Stomach (tissue), 19 donors: Measurements from ENCODE around the gene ACP5. TPM values are rescaled to one million over a fixed set of nuclear protein-coding genes. Genes with fewer than 3 reads are reported as not detected.
A peak's percentile ranks its signal among the peaks of the same experiment; 100 is the strongest.
"Not testable (repeated sequence)": the region's sequence is repeated elsewhere in the genome, so short reads cannot be mapped to it uniquely, and the experiment has no call there.

Experiments
- DNase-seq, 2 donors: peaks; one replicate each; pipeline versions ENCODE4 v3.0.0 to v3.0.0-alpha.2; 2013 to 2019
- H3K27ac ChIP-seq, 5 donors: fragments of 200-600 bp in 4 of 5; sonication (generic) in 4 of 5; one replicate each; pipeline ENCODE4 v1.5.1; 2013 to 2019; ENCODE audit warnings: mild to moderate bottlenecking in 1 of 5, moderate library complexity in 1 of 5
- H3K27me3 ChIP-seq, 3 donors: fragments of 200-600 bp; sonication (generic); one replicate each; pipeline ENCODE4 v1.5.1; 2017 to 2019; ENCODE audit warnings: mixed run types in 1 of 3
- H3K36me3 ChIP-seq, 4 donors: fragments of 200-600 bp; sonication (generic); 1 replicate in 3 of 4; 2 replicates in 1 of 4; pipeline ENCODE4 v1.5.1; 2016 to 2019
- H3K4me1 ChIP-seq, 4 donors: fragments of 200-600 bp; sonication (generic); one replicate each; pipeline ENCODE4 v1.5.1; 2016 to 2019
- H3K4me3 ChIP-seq, 4 donors: fragments of 200-600 bp; sonication (generic) in 3 of 4; one replicate each; pipeline ENCODE4 v1.5.1; 2016 to 2019; ENCODE audit warnings: mild to moderate bottlenecking in 1 of 4
- H3K9me3 ChIP-seq, 4 donors: fragments of 200-600 bp; sonication (generic); one replicate each; pipeline ENCODE4 v1.5.1; 2016 to 2019
- EP300 ChIP-seq: sonication (generic); formaldehyde crosslinking; IDR thresholded peaks from one replicate; pipeline ENCODE4 v1.6.1; 2017; ENCODE audit warnings: antibody characterized with exemption
- POLR2A ChIP-seq, 4 donors: fragments of 450-650 bp; IDR thresholded peaks; one replicate each; pipeline ENCODE4 v1.6.1; 2016; ENCODE audit warnings: antibody characterized with exemption in 4 of 4, control low read depth in 2 of 4, mild to moderate bottlenecking in 1 of 4, moderate library complexity in 1 of 4
- POLR2AphosphoS5 ChIP-seq, 3 donors: sonication (generic); formaldehyde crosslinking; IDR thresholded peaks; one replicate each; pipeline ENCODE4 v1.6.1; 2016; ENCODE audit warnings: antibody characterized with exemption in 3 of 3
- WGBS, 5 donors: extraction: QIAGEN DNeasy Blood & Tissue Kit in 3 of 5; methylation state at CpG; one replicate each; pipeline versions ENCODE4 v1.1.5 to v1.1.7; 2013 to 2018; 5-methylcytosine and 5-hydroxymethylcytosine counted together
- intact Hi-C: fragments of 100-400 bp; cut with DNase I; formaldehyde crosslinking; loops from one replicate; pipeline ENCODE4 v1.15.1; 2023; ENCODE audit warnings: low total_unique reads
- long read RNA-seq, 10 donors: transcript quantifications; one replicate each; lab custom pipeline, GENCODE V29; 2026
- polyA plus RNA-seq, 3 donors: library from polyadenylated mRNA; stranded (reverse); fragments of 200-250 nt; gene quantifications; one replicate each; pipeline ENCODE4 v1.2.3, GENCODE V29; 2013
- total RNA-seq, 5 donors: library from RNA; depleted of rRNA; stranded (reverse); fragments of >200 nt; gene quantifications; one replicate each; pipeline versions ENCODE4 v1.1.0 to v1.2.3, GENCODE V29; 2014 to 2016
- TF ChIP-seq, protein P1 (sequence below), 7 experiments: fragments of 450-650 bp in 4 of 7; fragments of 200-600 bp in 3 of 7; sonication (generic) in 3 of 7; IDR thresholded peaks; one replicate each; pipeline ENCODE4 v1.5.1; 2016 to 2019; ENCODE audit warnings: antibody characterized with exemption in 7 of 7, control low read depth in 2 of 7, mild to moderate bottlenecking in 1 of 7
- donor health status: healthy with polysubstance abuse.
- donor health status: Bipolar disorder and iron deficiency.
- donor health status: healthy.

Gene ACP5
- 10 to 100 TPM in 2 of 5 donors, 1 to 10 TPM in 2, not detected in 1; 6.1 to 47.5 (median 25.3) TPM for total RNA-seq
- polyA plus RNA-seq = 10 to 100 TPM; 48.9 to 67.9 (median 67.4) TPM
- long read RNA-seq, donor 1 = 0 reads
- long read RNA-seq, donor 2, partial matches to known transcripts = 0 of 4 reads
- long read RNA-seq, donor 2, other reads (novel, unspliced or antisense) = 0 of 4 reads
- long read RNA-seq, donor 3, partial matches to known transcripts = 0 of 1 reads
- long read RNA-seq, donor 3, other reads (novel, unspliced or antisense) = 0 of 1 reads
- long read RNA-seq, donor 4 = 0 reads
- long read RNA-seq, donor 5 = 0 reads
- long read RNA-seq, donor 6, partial matches to known transcripts = 0 of 21 reads
- long read RNA-seq, donor 6, other reads (novel, unspliced or antisense) = 16 of 21 reads
- long read RNA-seq, donor 7, partial matches to known transcripts = 0 of 4 reads
- long read RNA-seq, donor 7, other reads (novel, unspliced or antisense) = 0 of 4 reads
- long read RNA-seq, donor 8 = 0 reads
- long read RNA-seq, donor 9 = 0 reads
- long read RNA-seq, donor 10, partial matches to known transcripts = 0 of 3 reads
- long read RNA-seq, donor 10, other reads (novel, unspliced or antisense) = 0 of 3 reads

DNA sequence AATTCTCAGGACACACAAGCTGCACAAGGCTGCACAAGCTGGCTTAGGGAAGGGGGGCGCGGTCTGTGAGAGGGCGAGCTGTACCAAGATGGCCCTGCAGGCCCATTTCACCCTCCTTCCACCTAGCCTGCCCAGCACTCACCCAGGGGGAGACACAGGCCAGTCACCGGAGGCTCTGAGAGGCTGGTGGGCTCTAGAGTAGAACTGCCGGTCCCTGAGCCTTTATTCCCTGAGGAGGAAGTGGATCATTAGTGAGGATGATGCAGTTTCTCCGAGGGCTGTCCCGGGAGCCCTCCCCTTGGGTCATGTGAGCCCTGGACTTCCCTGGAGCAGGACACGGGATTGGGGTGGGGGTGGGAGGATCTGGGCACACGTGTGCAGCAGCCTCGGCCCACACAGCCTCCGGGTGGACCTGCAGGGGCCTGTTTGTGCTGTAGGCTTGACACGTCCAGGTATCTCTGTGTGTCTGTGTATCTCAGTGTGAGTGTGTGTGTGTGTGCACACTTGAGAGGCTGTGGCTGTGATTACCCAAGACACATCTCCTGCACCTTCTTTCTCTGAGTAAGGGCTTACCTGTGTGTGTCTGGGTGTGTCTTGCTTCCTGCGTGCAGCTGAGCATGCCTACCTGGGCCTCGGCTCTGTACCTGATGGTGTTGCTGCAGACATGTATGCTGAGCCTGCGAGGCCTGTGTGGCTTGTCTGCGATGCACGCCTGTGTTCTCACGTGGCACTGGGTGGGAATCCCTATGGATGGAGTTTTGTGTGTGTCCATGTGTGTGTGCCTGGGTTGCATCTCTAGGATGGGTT, at the start of gene ACP5:
Gene ACP5, minus strand, starts transcription at position 195 of the 807 bp plus-strand sequence. CDS start 328 bp downstream, outside the sequence.
- peaks cover 20 to 54% (median 51%) of the 10 kb centered on the region in 4 donors for H3K4me1 ChIP-seq
- H3K9me3 ChIP-seq = no peaks in the 10 kb centered on the region
- TF ChIP-seq EP300 (no peak), POLR2AphosphoS5 (IDR thresholded peaks at IDR 0.05) (no peak), POLR2A (IDR thresholded peaks at IDR 0.05) (no peak)
- TF ChIP-seq, protein P1, sequence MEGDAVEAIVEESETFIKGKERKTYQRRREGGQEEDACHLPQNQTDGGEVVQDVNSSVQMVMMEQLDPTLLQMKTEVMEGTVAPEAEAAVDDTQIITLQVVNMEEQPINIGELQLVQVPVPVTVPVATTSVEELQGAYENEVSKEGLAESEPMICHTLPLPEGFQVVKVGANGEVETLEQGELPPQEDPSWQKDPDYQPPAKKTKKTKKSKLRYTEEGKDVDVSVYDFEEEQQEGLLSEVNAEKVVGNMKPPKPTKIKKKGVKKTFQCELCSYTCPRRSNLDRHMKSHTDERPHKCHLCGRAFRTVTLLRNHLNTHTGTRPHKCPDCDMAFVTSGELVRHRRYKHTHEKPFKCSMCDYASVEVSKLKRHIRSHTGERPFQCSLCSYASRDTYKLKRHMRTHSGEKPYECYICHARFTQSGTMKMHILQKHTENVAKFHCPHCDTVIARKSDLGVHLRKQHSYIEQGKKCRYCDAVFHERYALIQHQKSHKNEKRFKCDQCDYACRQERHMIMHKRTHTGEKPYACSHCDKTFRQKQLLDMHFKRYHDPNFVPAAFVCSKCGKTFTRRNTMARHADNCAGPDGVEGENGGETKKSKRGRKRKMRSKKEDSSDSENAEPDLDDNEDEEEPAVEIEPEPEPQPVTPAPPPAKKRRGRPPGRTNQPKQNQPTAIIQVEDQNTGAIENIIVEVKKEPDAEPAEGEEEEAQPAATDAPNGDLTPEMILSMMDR (IDR thresholded peaks at IDR 0.05) = no peak
- 54 to 81% (median 60%) methylated on average over 9 to 18 of the region's 18 CpGs for WGBS, 5 donors
- no peak for DNase-seq
- H3K4me3 ChIP-seq = peak within 1 kb of the TSS; percentile 38 to 61 (median 44)
- peaks cover 0 to 18% (median 5%) of the 10 kb centered on the region in 4 donors for H3K36me3 ChIP-seq
- intact Hi-C loops = no loop called here
- H3K27me3 ChIP-seq = peaks cover 0 to 16% (median 0%) of the 10 kb centered on the region in 3 donors
- H3K27ac ChIP-seq = peak within 1 kb of the TSS; percentile 56 to 83 (median 81)

DNA sequence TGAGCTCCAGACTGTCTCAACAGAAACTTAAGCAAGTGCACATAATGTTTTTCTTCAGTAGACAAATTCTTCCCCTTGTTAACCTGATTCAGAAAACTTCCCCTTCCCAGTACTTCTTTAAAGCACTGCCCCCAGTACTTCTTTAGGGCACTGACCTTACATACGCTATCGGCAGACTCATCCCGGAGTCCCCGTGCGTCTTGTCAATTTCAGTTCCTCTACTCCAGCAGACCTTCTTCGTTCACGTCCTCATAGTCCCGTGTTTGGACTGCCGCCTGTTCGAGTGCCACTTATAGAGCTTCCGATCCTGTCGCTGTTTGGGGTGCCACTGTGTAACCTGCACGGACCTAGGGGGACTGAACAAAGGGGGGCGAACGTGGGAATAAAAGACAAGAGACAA, 48.8 kb upstream of the ACP5 start:
- no peaks in the 10 kb centered on the region for H3K9me3 ChIP-seq
- no peak overlapping the region for H3K4me3 ChIP-seq
- H3K27me3 ChIP-seq = no peaks in the 10 kb centered on the region
- intact Hi-C loops = no loop called here
- DNase-seq = peak in 1 of 2 donors; percentile 20
- H3K4me1 ChIP-seq = peaks cover 15 to 29% (median 23%) of the 10 kb centered on the region in 4 donors
- 63 to 84% (median 80%) methylated on average over 15 of the region's 15 CpGs for WGBS, 5 donors
- no peak for TF ChIP-seq POLR2AphosphoS5 (IDR thresholded peaks at IDR 0.05)
- TF ChIP-seq, protein P1 (IDR thresholded peaks at IDR 0.05) = no peak
- TF ChIP-seq POLR2A (IDR thresholded peaks at IDR 0.05) = no peak
- no peak for TF ChIP-seq EP300
- no peak overlapping the region for H3K27ac ChIP-seq
- H3K36me3 ChIP-seq = peaks cover 0 to 6% (median 4%) of the 10 kb centered on the region in 4 donors

DNA sequence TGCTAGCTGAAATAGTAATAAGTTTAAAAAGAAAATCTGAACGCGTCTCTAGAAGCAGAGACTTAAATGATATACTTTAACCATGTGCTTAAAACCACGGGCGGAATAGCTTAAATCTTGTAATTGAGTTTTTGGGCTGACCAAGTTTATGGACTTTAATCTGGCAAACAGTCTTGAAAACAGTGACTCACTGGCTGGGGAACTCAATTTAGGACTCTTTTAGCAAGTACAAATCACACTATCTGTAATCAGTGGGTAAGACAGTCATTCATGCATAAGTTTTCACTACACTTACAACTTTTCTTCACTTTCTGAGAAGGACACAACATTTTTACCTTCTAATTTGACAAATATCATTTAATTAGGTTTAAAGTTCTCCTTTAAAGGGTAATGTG, 46.6 kb upstream of the ACP5 start:
- peaks cover 14 to 27% (median 26%) of the 10 kb centered on the region in 4 donors for H3K36me3 ChIP-seq
- H3K27me3 ChIP-seq = no peaks in the 10 kb centered on the region
- H3K27ac ChIP-seq = peak overlapping the region in 4 of 5 donors; percentile 16 to 66 (median 42)
- WGBS, 5 donors = 17 to 38% (median 22%) methylated on average over 4 of the region's 4 CpGs
- no peaks in the 10 kb centered on the region for H3K9me3 ChIP-seq
- no peak for TF ChIP-seq EP300
- TF ChIP-seq, protein P1 (IDR thresholded peaks at IDR 0.05) = no peak
- no peak for TF ChIP-seq POLR2AphosphoS5 (IDR thresholded peaks at IDR 0.05)
- TF ChIP-seq POLR2A (IDR thresholded peaks at IDR 0.05) = no peak
- DNase-seq = peak in 1 of 2 donors; percentile 36
- intact Hi-C loops = no loop called here
- H3K4me3 ChIP-seq = peak overlapping the region; percentile 18 to 49 (median 40)
- peaks cover 15 to 29% (median 23%) of the 10 kb centered on the region in 4 donors for H3K4me1 ChIP-seq

DNA sequence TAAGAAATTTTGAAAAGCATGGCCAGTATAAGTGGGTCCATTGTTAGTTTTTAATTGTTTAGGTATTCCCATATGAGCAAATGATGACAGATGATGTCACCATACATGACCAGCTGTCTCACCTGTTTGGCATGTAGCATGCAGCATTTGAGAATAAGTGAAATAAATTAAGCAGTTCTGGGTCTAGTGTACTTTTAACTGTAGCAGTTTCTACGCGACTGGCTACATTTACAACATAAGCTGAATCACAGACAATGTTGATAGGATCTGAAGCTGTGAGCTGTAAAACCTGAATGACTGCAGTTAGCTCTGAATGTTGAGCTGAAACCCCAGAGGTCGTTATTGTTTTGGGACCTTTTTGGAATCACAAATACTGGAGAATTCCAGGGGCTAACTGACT, 45.0 kb upstream of the ACP5 start:
- H3K4me1 ChIP-seq = peaks cover 15 to 29% (median 23%) of the 10 kb centered on the region in 4 donors
- H3K4me3 ChIP-seq, H3K27me3 ChIP-seq, H3K27ac ChIP-seq, DNase-seq, intact Hi-C loops: not testable (repeated sequence)
- H3K36me3 ChIP-seq = peaks cover 26 to 44% (median 42%) of the 10 kb centered on the region in 4 donors
- 33 to 69% (median 41%) methylated on average over 3 of the region's 3 CpGs for WGBS, 5 donors
- H3K9me3 ChIP-seq = peaks cover 6 to 12% (median 10%) of the 10 kb centered on the region in 4 donors
